Sciatic nerve (tissue), 2 donors: Measurements from ENCODE around the gene CTNNA2. TPM values are rescaled to one million over a fixed set of nuclear protein-coding genes. Genes with fewer than 3 reads are reported as not detected.

Experiments used
- ATAC-seq: fragments of 200-7000 bp; cut with Tn5 transposase; one replicate; pipeline ENCODE4 v1.9.1; 2020; ENCODE audit warnings: mild to moderate bottlenecking, moderate library complexity
- DNase-seq: peaks from one replicate; pipeline ENCODE4 v3.0.0-alpha.2; 2020; ENCODE audit warnings: low spot score
- intact Hi-C: fragments of 100-400 bp; cut with DNase I; formaldehyde crosslinking; loops from one replicate; pipeline ENCODE4 v1.14.2; 2022
- total RNA-seq: library from RNA; stranded (reverse); fragmentation: NEBNext Ultra II Directional; extraction: Animal tissue kit (Norgen Biotek cat#: 25700); gene quantifications from one replicate; pipeline ENCODE4 v1.2.1, GENCODE V29; 2021
- donor health status: DM: no; HTN: no; CAD: no.
- donor health status: DM: no; HTN: no; CAD: no.

The CTNNA2 gene
- 5.4 TPM for total RNA-seq

DNA sequence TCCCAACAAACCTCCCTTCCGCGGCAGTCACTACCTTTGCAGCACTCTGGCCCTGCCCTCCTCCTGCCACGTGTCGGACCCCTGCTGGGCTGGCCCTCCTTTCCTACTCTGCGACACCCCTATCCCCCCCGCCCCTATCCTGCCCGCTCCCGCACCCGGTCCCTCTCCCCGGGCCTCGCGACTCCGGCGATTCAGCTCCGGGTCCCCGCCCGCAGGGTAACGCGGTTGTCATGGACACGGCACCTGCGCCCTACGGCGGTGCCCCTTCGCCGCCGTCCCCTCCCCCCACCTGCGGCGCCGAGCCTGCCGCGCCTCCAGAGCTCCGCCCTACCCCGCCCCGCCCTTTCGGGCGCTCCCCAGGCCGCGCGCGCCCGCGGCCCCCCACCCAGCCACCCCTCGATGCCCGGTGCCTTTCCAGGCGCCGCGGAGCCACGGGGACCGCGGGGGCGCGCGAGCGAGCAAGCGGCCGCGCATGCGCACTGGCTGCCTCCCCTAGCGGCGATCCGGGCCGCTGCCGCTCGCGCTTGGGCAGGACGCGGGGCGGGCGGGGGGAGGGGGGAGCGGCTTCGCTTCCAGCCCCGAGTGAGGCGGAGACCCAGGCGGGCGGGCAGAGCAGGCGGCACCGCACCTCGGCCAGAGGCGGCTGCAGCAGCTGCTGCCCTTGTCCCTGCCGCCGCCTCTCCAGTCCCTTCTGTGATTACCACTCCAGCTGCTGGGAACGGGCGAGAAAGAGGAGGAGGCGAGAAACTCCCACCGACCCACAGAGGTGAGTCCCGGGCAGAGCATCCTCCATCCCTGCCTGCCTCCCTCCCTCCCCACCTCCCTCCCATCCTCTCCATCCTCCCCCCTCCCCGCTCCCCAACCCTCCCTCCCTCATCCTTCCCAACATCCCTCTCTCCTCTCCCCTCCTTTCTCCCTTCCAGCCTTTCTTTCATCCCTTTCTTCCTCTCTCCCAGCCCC is at the start of gene CTNNA2:
TSS of gene CTNNA2 (plus strand) at position 610 of the 960 bp plus-strand sequence.
- intact Hi-C loops = no loop called here
- DNase-seq (no peak), ATAC-seq (no peak)

- DNase-seq = no peak
These were observed 25.5 kb upstream of the CTNNA2 start for GRCh38 chr2:79487399-79487798.

DNA sequence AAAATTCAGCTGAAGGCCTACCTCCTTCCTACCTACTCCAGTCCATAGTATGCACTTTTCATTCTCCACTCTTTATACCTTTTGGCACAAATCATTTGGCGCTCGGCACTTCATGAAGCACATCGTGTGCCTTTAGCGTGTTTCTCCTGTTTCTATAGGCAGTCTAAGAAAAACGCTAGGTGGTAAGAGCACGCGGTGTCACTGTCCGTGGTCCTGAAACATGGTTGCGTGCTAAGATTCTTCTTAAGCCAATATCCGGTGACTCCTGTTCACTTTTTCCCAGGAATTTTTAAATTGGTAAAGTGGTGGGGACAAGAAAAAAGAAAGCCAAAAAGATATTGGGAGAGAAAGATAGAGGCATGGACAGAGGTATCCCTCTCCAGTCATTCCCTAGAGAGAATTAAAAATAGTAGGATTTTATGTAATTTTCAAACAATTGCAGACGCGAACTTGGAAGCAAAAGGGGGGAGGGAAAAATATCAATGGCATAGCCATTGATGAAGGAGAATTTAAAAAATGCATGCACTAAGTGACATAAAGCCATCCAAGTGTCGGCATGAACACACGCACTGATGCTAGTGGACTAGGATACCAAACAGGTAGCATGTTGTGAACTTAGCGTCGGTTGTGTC is 1.4 kb upstream of the CTNNA2 start:
- ATAC-seq = no peak
- intact Hi-C loops = no loop called here
- DNase-seq = peak; percentile 57

More at GRCh38 chr2:79487399-79487798, 25.5 kb upstream of the CTNNA2 start:
- intact Hi-C loops = no loop called here
- ATAC-seq = no peak

- DNase-seq (no peak), ATAC-seq (no peak)
- intact Hi-C loops = no loop called here
These were observed 860 bp downstream of the CTNNA2 start for GRCh38 chr2:79513711-79514110.

- intact Hi-C loops = no loop called here
- ATAC-seq (no peak), DNase-seq (no peak)
These were observed 16.8 kb downstream of the CTNNA2 start for GRCh38 chr2:79529636-79530035.

- intact Hi-C loops = no loop called here
These were observed 17.6 kb downstream of the CTNNA2 start for GRCh38 chr2:79530443-79530842.

DNA sequence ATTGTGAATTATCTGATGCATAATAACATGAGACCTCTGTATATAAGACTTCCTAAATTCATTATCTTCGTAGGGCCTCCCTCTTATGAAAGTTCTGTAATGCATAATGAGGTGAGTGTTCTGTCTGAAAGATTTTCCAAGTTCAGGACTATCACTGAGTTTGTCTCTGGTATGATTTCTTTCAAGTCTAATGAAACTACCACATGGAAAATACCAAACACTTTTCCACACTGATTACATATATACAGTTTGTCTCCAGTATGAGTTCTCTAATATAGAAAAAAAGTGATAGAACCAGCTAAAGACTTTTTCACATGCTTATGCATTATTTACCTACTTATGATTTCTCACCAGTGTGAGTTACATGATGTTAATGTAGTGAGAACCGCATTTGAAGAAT is 34.7 kb downstream of the CTNNA2 start:
- DNase-seq (no peak), ATAC-seq (no peak)
- intact Hi-C loops = no loop called here

More at GRCh38 chr2:79530443-79530842, 17.6 kb downstream of the CTNNA2 start:
- no peak for DNase-seq
- no peak for ATAC-seq

DNA sequence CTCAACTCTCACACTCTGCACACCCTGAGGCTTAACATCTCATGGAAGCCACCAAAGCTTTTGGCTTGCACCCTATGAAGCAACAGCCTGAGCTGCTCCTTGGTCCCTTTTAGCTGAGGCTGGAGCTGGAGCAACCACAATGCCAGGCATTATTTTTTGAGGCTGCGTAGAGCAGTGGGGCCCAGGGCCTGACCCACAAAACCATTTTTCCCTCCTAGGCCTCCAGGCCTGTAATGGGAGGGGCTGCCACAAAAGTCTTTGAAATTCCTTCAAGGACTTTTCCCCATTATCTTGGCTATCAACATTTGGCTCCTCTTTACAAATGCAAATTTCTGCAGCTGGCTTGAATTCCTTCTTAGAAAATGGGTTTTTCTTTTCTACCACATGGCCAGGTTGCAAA is 39.8 kb downstream of the CTNNA2 start:
- no peak for ATAC-seq
- intact Hi-C loops = loop anchor here (1.0 kb wide), 1 partner anchor 21 kb away; no protein-coding TSS in a partner anchor

GRCh38 chr2:79554899-79555298 is 42.0 kb downstream of the CTNNA2 start:
- intact Hi-C loops = no loop called here
- no peak for ATAC-seq
- no peak for DNase-seq

More for the DNA sequence above, 39.8 kb downstream of the CTNNA2 start:
- no peak for DNase-seq

DNA sequence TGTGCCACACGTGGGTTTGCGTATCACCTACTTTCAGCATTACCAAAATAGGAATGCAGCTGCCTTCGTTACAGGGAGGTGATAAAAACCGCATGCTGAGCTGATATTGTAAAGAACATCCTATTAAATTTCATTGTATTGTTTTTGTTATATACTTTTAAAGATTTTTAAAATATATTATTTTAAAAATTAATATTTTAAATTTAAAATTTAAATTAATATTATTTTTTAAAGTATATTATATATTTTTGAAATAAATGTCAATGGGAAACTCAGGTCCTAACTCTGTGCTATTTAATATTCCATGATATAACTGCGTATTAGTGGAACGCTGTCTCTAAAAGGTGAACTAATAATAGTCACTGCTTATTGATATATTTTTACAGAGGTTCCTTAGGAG is 51.2 kb downstream of the CTNNA2 start:
- no peak for ATAC-seq
- intact Hi-C loops = no loop called here
- DNase-seq = no peak

GRCh38 chr2:79569048-79569447 is 56.2 kb downstream of the CTNNA2 start:
- DNase-seq (no peak), ATAC-seq (no peak)
- intact Hi-C loops = no loop called here

- no peak for ATAC-seq
- intact Hi-C loops = loop anchor here (1.0 kb wide), 1 partner anchor 22 kb away; no protein-coding TSS in a partner anchor
These were observed 61.2 kb downstream of the CTNNA2 start for GRCh38 chr2:79573895-79574674.

DNA sequence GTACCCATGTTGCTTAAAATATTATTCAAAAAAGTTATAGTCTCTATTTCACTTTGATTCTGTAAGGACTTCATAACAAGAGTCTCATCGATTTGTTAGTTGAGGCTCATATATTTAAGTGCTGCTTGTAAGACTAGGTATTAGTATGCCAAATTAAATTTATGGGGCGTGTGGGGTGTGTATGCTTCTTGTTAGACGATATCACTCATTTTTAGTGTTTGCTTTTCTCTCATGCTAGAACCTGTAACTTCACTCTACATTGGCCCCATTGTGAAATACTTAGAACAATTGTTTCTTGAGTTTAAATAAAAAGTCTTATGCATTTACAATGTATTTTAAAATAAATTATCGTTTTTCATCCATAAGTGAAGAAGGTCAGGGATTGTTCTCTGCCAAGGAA is 63.6 kb downstream of the CTNNA2 start:
- intact Hi-C loops = no loop called here
- DNase-seq (no peak), ATAC-seq (no peak)

More at GRCh38 chr2:79573895-79574674, 61.2 kb downstream of the CTNNA2 start:
- DNase-seq = no peak

DNA sequence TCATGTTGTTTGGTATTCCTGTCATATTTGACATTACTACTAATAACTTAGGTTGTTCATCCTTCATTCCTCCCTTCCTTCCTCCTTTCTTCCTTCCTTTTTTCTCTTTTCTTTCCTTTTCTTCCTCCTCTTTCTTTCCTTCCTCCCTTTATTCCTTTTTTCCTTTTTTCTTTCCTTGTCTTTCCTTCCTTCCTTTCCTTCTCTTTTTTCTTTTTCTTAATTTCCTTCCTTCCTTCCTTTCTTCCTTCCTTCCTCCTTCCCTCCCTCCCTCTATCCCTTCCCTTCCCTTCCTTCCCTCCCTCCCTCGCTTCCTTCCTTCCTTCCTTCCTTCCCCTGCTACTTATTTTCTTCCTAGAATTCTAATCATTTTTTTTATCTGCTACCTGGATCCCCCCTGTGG is 66.1 kb downstream of the CTNNA2 start:
- intact Hi-C loops = no loop called here
- ATAC-seq = no peak
- no peak for DNase-seq

DNA sequence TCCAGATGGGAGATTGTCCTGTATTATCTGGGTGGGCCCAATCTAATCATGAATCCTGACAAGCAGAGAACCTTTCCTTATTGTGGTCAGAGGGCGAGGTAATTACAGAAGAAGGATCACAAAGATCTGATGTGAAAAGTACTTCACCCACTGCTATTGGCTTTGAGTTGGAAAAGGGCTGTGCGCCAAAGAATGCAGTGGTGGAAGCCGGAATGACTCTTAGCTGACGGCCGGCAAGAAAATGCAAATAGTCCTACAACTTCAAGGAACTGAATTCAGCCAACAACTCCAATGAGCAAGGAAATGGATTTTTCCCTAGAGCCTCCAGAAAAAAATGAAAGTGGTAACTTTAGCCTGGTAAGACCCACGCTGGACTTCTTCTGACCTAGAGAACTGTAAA is 67.3 kb downstream of the CTNNA2 start:
- no peak for DNase-seq
- no peak for ATAC-seq
- intact Hi-C loops = no loop called here

GRCh38 chr2:79585701-79586433 is 73.0 kb downstream of the CTNNA2 start:
- DNase-seq (no peak), ATAC-seq (no peak)
- intact Hi-C loops = no loop called here

DNA sequence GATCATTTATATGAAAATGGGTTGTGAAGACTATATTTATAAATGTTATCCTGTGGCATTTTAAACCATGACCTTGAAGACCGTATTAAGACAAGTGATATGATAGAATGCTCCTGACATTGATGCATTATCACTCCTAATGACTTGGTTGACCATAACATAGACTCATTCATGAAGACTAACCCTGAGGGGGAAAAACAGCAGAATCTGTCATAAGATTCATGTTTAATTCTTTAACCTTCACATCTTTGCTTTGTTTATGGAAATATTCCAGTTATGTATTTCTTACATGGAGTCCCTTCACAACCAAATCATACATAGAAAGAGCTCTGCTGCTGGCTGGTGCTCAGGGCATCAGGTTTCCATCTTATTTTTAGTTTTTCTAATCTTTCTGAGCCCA is 78.4 kb downstream of the CTNNA2 start:
- ATAC-seq (no peak), DNase-seq (no peak)
- intact Hi-C loops = no loop called here

DNA sequence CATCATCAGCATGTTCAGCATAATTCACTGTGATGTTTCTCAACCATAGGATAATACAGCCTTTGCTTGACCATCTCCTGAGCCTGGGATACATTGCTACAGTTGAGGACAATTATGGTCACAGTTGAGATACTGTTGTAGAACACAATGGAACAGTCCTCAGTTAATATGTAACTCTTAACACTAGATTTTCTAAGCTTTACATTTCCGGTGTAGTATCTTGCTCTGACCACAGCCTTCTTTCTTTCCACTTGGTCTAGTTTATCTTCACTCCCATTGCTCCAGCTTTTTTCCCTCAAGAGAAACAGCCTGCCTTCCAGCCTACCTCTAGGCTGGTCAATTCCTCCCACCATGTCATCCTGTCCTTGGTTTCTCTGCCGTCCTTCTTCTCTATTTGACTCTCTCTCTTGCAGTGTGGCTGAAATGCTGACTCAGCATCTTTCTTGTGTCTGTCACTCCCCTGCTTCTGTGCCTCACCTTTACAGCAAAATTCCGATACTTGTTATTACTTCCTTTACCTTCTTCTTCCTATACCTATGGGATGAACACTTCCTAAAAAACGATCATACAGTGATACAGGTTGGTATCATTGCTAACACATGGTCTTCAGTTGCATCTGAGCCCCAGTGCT is 80.5 kb downstream of the CTNNA2 start:
- ATAC-seq (no peak), DNase-seq (no peak)
- intact Hi-C loops = no loop called here
